Astrocyte (in vitro differentiated cells and primary cell): Measurements from ENCODE around the gene DPH6. TPM values are rescaled to one million over a fixed set of nuclear protein-coding genes. Genes with fewer than 3 reads are reported as not detected.

ENCODE experiments used
- DNase-seq: peaks from one replicate; pipeline ENCODE4 v3.0.0-alpha.2; 2010; ENCODE audit warnings: low read depth
- FAIRE-seq: peaks from 2 replicates; lab custom pipeline; 2011; peaks lifted over from hg19 to GRCh38; lab: Jason Lieb, UNC
- H2AFZ ChIP-seq: 2 replicates; pipeline ENCODE4 v1.6.0; 2012; ENCODE audit warnings: low read depth, low read length, inconsistent platforms
- H3K27ac ChIP-seq: 2 replicates; pipeline ENCODE4 v1.5.1; 2011; ENCODE audit warnings: low read depth, low read length, inconsistent platforms
- H3K27me3 ChIP-seq: 2 replicates; pipeline ENCODE4 v1.6.0; 2011; ENCODE audit warnings: low read length, inconsistent platforms; ENCODE audit not compliant: insufficient read depth
- H3K36me3 ChIP-seq: 2 replicates; pipeline ENCODE4 v1.5.1; 2011; ENCODE audit warnings: low read length, inconsistent platforms; ENCODE audit not compliant: insufficient read depth
- H3K4me1 ChIP-seq: 2 replicates; pipeline ENCODE4 v1.5.1; 2011; ENCODE audit warnings: low read length, inconsistent platforms; ENCODE audit not compliant: insufficient read depth
- H3K4me2 ChIP-seq: 2 replicates; pipeline ENCODE4 v1.6.0; 2012; ENCODE audit warnings: low read length, inconsistent platforms
- H3K4me3 ChIP-seq: 2 replicates; pipeline ENCODE4 v1.5.1; 2011; ENCODE audit warnings: low read depth, mild to moderate bottlenecking, low read length, inconsistent platforms; ENCODE audit not compliant: insufficient read depth
- H3K79me2 ChIP-seq: 2 replicates; pipeline ENCODE4 v1.6.0; 2012; ENCODE audit warnings: mild to moderate bottlenecking, low read length, inconsistent platforms; ENCODE audit not compliant: insufficient read depth
- H3K9ac ChIP-seq: 2 replicates; pipeline ENCODE4 v1.6.0; 2012; ENCODE audit warnings: mild to moderate bottlenecking, low read length, inconsistent platforms
- H3K9me3 ChIP-seq: 2 replicates; pipeline ENCODE4 v1.5.1; 2012; ENCODE audit warnings: low read depth, mild to moderate bottlenecking, low read length, inconsistent platforms; ENCODE audit not compliant: insufficient read depth
- H4K20me1 ChIP-seq: 2 replicates; pipeline ENCODE4 v1.6.0; 2012; ENCODE audit warnings: low read length, inconsistent platforms; ENCODE audit not compliant: insufficient read depth
- H3K27ac Mint-ChIP-seq: one replicate; pipeline ENCODE4 v1.8.0; 2021; ENCODE audit warnings: mild to moderate bottlenecking, mixed read lengths; ENCODE audit not compliant: unreplicated experiment
- H3K27me3 Mint-ChIP-seq: one replicate; pipeline ENCODE4 v1.8.0; 2021; ENCODE audit warnings: low read depth, mixed read lengths; ENCODE audit not compliant: unreplicated experiment
- H3K36me3 Mint-ChIP-seq: one replicate; pipeline ENCODE4 v1.8.0; 2021; ENCODE audit warnings: low read depth, mixed read lengths; ENCODE audit not compliant: unreplicated experiment
- H3K4me1 Mint-ChIP-seq: one replicate; pipeline ENCODE4 v1.8.0; 2021; ENCODE audit warnings: low read depth, mixed read lengths; ENCODE audit not compliant: unreplicated experiment
- H3K4me3 Mint-ChIP-seq: one replicate; pipeline ENCODE4 v1.8.0; 2021; ENCODE audit warnings: mild to moderate bottlenecking, moderate library complexity, mixed read lengths; ENCODE audit not compliant: unreplicated experiment
- H3K9me3 Mint-ChIP-seq: one replicate; pipeline ENCODE4 v1.8.0; 2021; ENCODE audit warnings: mild to moderate bottlenecking, mixed read lengths; ENCODE audit not compliant: unreplicated experiment
- CTCF ChIP-seq: IDR thresholded peaks from 2 replicates; pipeline ENCODE4 v1.5.1; 2011; ENCODE audit warnings: low read depth, mild to moderate bottlenecking, inconsistent platforms, low read length, moderate library complexity; ENCODE audit not compliant: insufficient read depth
- EZH2 ChIP-seq: IDR thresholded peaks from 2 replicates; pipeline ENCODE4 v1.6.1; 2012; ENCODE audit warnings: mild to moderate bottlenecking, low read length, inconsistent platforms; ENCODE audit not compliant: insufficient read depth
- total RNA-seq: library from RNA; stranded (reverse); gene quantifications from 2 replicates; pipeline ENCODE4 v1.2.1, GENCODE V29; 2021

DPH6 gene
- total RNA-seq, 1 donor from 2014 or later = 7.6 TPM

DNA sequence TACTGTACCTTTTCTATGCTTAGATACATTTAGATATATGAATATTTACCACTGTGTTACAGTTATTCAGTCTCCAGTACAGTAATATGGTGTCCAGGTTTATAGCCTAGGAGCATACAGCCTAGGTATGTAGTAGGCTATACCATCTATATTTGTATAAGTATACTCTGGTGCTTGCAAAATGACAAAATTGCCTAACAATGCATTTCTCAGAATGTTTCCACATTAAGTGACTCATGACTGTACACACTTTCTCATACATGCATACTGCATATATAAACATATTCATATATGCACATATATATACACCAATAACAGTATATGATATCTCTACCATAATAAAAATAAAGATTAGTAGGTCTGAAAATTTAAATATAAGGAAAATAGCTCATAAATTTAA, 169.3 kb downstream of the DPH6 start:
- Histone ChIP-seq H3K4me2 (no peak overlapping the region), H3K9me3 (no peaks in the 10 kb centered on the region), H3K4me3 (no peak overlapping the region), H3K36me3 (no peaks in the 10 kb centered on the region), H3K27me3 (no peaks in the 10 kb centered on the region), H3K27ac (no peak overlapping the region), H4K20me1 (no peaks in the 10 kb centered on the region), H3K4me1 (no peaks in the 10 kb centered on the region), H2AFZ (no peak overlapping the region), H3K9ac (no peak overlapping the region), H3K79me2 (no peaks in the 10 kb centered on the region)
- DNase-seq (no peak), FAIRE-seq (no peak)
- TF ChIP-seq EZH2 (no peak), CTCF (no peak)
- Mint-ChIP-seq H3K27me3 (no peaks in the 10 kb centered on the region), H3K9me3 (no peaks in the 10 kb centered on the region), H3K4me3 (no peak overlapping the region), H3K27ac (no peak overlapping the region), H3K36me3 (no peaks in the 10 kb centered on the region), H3K4me1 (peaks cover 2% of the 10 kb centered on the region)

GRCh38 chr15:35374661-35375060, 171.3 kb downstream of the DPH6 start:
- no peak for FAIRE-seq
- H3K9me3 Mint-ChIP-seq = no peaks in the 10 kb centered on the region

More at GRCh38 chr15:35374661-35375060, 171.3 kb downstream of the DPH6 start:
- DNase-seq = no peak
- H3K4me1 ChIP-seq = no peaks in the 10 kb centered on the region
- no peaks in the 10 kb centered on the region for H3K9me3 ChIP-seq
- H3K4me2 ChIP-seq = no peak overlapping the region
- Mint-ChIP-seq H3K4me3 (no peak overlapping the region), H3K36me3 (no peaks in the 10 kb centered on the region), H3K27ac (no peak overlapping the region), H3K27me3 (no peaks in the 10 kb centered on the region), H3K4me1 (no peaks in the 10 kb centered on the region)
- no peak overlapping the region for H3K27ac ChIP-seq
- H3K4me3 ChIP-seq = no peak overlapping the region
- H3K79me2 ChIP-seq = no peaks in the 10 kb centered on the region
- no peak overlapping the region for H3K9ac ChIP-seq
- no peaks in the 10 kb centered on the region for H3K27me3 ChIP-seq
- no peak for TF ChIP-seq CTCF
- TF ChIP-seq EZH2 = no peak
- H4K20me1 ChIP-seq = no peaks in the 10 kb centered on the region
- no peaks in the 10 kb centered on the region for H3K36me3 ChIP-seq
- H2AFZ ChIP-seq = no peak overlapping the region
